GM21515 (cell line): ENCODE results near the gene TFPI2.

Source experiments
- ATAC-seq: cut with Tn5 transposase; IDR thresholded peaks from one replicate; pipeline ENCODE4 v1.9.1; 2021; ENCODE audit not compliant: unreplicated experiment

Gene TFPI2

GRCh38 chr7:93910076-93910994, 19.8 kb upstream of the TFPI2 start:
- ATAC-seq, result no peak

GRCh38 chr7:93906267-93906666, 15.7 kb upstream of the TFPI2 start, which contains the start of gene GNGT1:
Gene GNGT1 (plus strand): TSS chr7:93906567. CDS start chr7:93906747, 180 bp downstream.
- ATAC-seq, result no peak

DNA sequence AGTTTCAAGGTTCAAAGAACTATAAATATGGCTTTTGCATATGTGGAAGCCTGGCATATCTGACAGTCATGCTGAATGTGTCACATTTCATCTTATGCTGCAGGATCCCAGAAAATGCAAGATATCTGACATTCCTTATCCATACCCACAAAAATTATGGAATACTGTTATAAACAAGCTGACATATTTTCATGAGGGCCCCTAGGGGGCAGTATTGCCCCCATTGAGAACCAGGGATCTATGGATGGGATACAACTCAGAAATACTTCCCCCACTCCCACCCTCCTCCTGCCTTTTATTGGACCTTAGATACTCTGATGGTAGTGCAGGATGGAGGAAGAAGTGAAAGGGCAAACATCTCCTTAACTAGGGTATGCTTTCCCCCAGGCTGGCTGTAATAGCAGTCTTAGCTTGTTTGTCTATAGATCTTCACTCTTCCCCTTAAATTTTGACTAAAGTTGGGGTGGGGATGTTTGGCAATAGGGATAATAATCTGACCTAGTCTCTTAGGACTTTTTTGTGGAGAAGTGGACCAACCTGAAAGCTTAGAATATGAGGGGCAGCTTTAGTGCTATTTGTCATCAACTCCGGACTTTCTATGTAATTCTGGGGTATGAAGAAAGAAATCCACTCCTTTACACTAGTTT, 12.3 kb upstream of the TFPI2 start:
- no peak for ATAC-seq

DNA sequence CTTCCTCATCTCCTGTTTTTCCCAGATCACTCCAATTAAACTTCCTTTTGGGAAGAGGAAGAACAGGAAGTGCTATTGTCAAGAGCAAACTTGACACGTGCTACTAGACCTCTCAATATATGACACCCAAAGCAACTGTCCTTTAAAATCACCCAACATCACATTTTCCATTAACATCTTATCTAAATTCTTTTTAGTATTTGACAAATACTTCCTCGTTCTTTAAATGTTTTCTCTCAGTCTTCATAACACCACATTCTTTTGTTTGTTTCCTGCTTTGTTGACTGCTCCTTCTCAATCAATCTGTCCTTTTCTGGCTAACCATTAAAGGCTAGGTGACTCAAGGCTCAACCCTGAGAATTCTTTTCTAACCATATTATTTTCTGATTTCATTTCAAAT, 7.1 kb upstream of the TFPI2 start:
- ATAC-seq, result no peak

DNA sequence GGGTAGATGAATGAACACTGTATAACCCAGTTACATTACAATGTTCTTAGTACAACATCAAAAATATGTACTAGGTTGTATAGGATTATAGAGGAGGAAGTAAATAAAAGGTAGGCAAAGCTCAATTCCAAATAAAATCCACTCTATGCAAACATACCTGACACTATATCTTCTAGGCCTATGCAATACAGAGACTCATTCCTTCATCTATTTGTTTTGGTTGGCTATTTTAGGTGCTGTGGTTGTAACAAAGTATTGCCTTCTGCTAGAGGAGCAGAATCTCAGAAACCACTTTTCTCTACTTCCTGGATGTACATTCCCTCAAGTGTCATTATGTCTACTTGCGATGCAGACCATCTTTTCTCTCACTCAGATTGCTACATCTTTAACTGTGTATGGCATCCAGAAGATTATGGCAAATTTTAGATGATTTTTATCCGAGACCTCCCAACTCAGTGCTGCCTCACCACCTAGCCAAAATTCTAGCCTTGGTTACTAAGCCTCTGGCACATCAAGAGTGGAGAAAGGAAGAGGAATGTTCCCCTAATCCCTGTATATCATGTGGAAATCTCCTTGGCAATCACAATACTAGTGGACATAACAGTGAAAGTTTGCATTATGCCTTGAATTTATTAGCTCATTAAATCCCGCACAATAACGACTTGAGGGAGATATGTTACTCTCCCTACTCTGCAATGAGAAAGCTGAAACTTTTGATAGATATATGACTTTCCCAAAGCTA, 5.5 kb upstream of the TFPI2 start:
- ATAC-seq, result no peak

- no peak for ATAC-seq
Measured at GRCh38 chr7:93894966-93895640, 4.5 kb upstream of the TFPI2 start.

DNA sequence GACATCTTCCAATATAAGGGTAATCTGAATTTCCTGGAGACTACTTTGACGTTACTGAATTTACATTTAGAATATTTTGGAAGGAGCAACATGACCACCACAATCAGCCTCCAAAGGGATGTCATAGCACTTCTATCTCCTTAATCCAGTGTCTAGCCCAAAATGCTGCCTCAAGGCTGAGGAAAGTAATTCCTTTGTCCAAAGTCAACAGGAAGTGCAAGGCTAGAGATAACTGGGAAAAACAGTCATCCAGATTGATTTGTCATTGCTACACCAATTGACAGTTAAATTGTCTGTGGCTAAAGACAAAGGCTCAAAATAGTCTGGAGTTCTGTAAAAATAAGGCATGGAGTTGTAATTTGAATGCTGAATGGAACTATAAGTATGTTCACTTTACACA, 3.9 kb upstream of the TFPI2 start:
- no peak for ATAC-seq

- ATAC-seq, result peak; percentile 67
Measured at GRCh38 chr7:93890041-93890463, 501 bp downstream of the TFPI2 start.

- no peak for ATAC-seq
Measured at GRCh38 chr7:93889261-93889660, 1.3 kb downstream of the TFPI2 start.

GRCh38 chr7:93884541-93884940, 6.0 kb downstream of the TFPI2 start:
- ATAC-seq, result no peak

DNA sequence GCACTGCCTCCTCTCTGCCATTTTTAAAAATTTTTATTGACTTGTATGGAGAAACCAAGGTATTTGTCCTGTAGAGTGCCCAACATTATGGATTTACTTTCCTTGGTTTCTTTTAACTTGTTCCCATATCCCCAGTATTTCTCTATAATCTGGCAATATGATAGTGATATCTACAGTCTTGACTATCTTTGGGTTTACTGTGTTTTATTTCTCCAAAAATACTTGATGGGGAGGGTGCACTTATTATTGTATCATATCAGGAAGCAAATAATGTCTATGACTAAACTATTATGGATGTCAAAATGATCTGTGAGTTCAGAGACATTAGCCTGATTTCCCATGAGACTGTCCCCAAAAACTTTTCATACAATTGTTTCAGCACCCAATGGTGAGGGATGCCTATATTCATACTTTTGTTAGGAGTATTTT, 6.6 kb downstream of the TFPI2 start:
- ATAC-seq, result no peak

DNA sequence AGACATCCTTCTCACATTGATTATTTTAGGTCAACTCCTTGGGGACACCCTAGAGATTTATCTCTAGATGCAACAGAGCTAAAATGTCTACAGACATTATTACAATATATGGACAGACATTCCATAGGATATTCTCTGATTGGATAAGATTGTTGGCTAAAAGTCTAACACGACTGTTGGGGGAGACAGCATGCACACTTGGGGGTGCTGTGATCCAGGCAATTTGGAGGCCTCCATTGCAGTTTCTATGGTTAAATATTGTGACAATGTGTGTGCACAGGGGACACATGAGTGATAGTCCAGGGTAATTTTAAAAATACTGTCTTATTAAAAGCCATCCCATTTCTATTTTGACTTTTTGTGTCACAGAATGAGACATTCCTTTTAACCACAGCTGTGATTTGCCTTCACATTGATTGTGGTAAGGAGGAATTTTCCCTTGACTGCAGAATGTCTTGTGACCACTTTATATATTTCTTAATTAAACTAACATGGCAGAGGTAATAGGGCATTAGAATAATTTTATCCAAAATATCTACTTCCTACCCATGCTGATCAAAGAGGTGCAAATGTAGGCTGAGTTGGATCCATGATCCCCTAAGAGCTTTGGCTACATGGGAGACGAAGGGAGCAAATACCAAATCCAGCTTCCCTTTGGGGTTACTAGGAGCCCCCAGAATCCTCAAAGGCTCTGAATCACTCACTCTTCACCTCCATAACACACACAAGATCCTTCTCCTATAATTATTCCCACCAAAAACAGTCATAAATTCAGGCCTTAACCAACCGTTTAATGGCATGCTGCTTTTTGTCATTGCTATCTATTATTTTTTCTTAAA, 7.3 kb downstream of the TFPI2 start:
- no peak for ATAC-seq

DNA sequence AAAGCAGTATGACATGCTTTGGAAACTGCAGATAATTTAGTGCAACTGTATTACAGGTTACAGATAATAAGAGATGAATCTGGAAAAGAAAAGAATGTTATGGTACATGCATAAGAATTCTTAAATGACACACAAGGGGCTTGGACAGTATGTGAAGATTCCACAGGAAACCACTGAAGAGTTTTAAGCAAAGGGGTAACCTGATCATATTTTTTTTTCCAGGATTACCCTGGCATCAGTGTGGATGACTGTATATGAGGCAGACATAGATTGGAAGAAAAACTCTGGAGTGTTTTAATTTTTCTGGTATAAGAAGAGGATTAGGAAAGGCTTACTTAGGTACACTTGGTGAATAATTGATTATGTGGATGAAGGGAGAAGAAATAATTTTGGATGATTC, 8.1 kb downstream of the TFPI2 start:
- ATAC-seq, result no peak

GRCh38 chr7:93879356-93879755, 11.2 kb downstream of the TFPI2 start:
- ATAC-seq, result no peak

DNA sequence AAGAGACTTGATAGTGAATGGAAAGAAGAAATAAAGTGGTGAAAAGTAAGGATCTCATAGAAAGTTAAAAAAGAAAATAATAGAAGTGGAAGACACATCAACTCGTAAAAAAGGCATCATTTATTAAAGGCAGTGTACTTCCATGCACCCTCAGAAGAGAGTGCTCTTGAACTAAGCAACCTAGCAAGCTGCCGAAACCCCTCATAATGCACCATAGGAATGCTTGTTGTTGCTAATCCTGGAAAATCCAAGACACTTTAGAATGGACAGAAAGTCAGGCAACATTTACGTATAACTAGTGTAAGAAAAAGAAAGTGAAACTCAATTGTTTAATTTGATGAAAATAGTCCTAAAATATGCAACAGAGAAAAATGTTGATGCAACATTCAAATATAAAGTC, 12.8 kb downstream of the TFPI2 start:
- ATAC-seq, result no peak

DNA sequence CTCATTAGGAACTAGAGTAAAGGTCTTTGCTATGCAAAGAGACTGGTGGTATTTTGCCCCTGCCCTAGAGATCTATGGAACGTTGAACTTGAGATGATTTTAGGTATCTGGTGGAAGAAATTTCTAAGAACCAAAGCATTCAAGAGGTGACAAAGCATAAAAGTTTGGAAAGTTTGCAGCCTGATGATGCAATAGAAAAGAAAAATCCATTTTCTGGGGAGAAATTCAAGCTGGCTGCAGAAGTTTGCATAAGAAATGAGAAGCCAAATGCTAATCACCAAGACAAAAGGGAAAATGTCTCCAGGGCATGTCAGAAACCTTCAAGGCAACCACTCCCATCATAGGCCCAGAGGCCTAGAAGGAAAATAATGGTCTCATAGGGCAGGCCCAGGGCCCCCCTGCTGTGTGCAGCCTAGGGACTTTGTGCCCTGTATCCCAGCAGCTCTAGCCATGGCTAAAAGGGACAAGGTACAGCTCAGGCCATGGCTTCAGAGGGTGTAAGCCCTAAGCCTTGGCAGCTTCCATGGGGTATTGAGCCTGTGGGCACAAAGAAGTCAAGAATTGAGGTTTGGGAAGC, 16.5 kb downstream of the TFPI2 start:
- no peak for ATAC-seq

DNA sequence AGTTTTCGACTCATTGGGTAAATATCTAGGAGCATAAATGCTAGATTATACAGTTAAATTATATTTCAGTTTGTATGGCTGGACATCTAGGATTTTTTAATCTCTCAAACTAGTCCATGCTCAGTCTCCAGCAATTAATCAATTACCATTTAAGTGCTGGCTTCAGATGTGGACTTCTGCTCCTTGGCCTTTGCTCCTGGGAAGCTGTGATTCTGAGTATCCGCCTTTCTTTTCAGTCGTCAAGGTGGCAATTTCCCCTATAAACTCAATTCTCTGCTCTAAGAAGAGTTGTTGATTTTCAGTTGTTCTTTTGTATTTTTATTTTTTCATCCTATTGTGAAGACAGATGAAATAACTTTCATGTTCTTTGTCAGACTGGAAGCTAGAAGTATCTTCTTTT, 23.7 kb downstream of the TFPI2 start:
- ATAC-seq, result no peak

DNA sequence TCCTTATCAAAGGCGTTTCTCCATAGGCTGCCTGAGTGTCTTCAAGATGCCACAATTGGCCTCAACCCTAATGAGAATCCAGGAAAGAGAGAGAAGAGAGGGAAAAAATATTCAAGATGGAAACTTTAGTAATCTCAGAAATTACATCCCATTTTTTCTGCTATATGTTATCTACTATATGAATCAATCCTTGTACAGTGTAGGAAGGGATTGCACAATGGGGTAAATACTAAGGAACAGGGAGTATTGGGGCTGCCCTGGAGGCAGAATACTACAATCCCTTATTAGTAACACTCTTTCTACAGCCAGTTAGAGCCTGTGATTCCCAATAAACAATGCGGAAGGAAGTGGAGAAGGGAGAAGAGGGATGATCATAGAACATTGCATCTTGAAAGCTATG, 27.9 kb downstream of the TFPI2 start:
- ATAC-seq, result no peak

- ATAC-seq, result no peak
Measured at GRCh38 chr7:93861325-93861949, 29.1 kb downstream of the TFPI2 start.
